GM12892 (cell line): ENCODE measurements around the gene FBXO47.

Experiments used
- DNase-seq: peaks from one replicate; pipeline ENCODE4 v3.0.0; 2011; ENCODE audit not compliant: insufficient read length
- FAIRE-seq: peaks from 2 replicates; lab custom pipeline; 2011; peaks lifted over from hg19 to GRCh38; lab: Jason Lieb, UNC
- POLR2A ChIP-seq: IDR thresholded peaks from 2 replicates; pipeline ENCODE4 v1.6.1; 2011; ENCODE audit warnings: low read depth, low read length, control low read depth
- POLR2AphosphoS5 ChIP-seq: IDR thresholded peaks from 2 replicates; pipeline ENCODE4 v1.6.1; 2011; ENCODE audit warnings: low read depth, low read length, control low read depth
- TAF1 ChIP-seq: IDR thresholded peaks from 2 replicates; pipeline ENCODE4 v1.6.1; 2011; ENCODE audit warnings: low read depth, mild to moderate bottlenecking, control low read depth, low read length, borderline replicate concordance

Gene FBXO47

GRCh38 chr17:38896346-38896954 lies 70.8 kb downstream of the FBXO47 start:
- TF ChIP-seq TAF1 (no peak), POLR2A (no peak), POLR2AphosphoS5 (no peak)
- FAIRE-seq, result no peak
- no peak for DNase-seq

GRCh38 chr17:38894276-38894675 lies 72.9 kb downstream of the FBXO47 start:
- DNase-seq (no peak), FAIRE-seq (peak; percentile 78)
- no peak for TF ChIP-seq TAF1
- no peak for TF ChIP-seq POLR2A
- TF ChIP-seq POLR2AphosphoS5, result no peak

DNA sequence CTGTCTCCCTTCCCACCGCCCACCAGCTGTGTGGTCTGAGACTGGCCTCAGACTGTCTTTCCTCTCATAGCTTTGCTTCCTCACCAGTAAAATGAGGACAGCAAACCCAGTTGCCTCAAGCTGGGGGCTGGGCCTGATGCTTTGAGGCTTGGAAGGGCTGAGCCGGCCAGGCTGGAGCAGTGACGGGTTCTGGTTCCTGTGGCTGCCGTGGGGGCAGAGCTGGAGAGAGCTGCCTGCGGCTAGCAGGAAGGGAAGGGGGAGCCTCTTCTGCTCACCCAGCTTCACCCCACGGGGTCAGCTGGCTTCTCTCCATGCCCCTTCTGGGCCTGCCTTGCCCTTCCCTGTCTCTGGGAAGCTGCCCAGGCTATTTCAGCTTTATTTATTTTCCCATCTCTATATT lies 73.6 kb downstream of the FBXO47 start:
- no peak for TF ChIP-seq TAF1
- TF ChIP-seq POLR2AphosphoS5, result no peak
- TF ChIP-seq POLR2A, result no peak
- DNase-seq (no peak), FAIRE-seq (peak; percentile 14)

- no peak for DNase-seq
- TF ChIP-seq TAF1, result no peak
- no peak for TF ChIP-seq POLR2AphosphoS5
- no peak for TF ChIP-seq POLR2A
- no peak for FAIRE-seq
Measured at GRCh38 chr17:38893113-38893512, 74.1 kb downstream of the FBXO47 start.

GRCh38 chr17:38892620-38893019 lies 74.6 kb downstream of the FBXO47 start:
- FAIRE-seq, result no peak
- DNase-seq, result no peak
- TF ChIP-seq POLR2AphosphoS5, result no peak
- no peak for TF ChIP-seq POLR2A
- TF ChIP-seq TAF1, result no peak

- no peak for FAIRE-seq
- DNase-seq, result no peak
- TF ChIP-seq POLR2AphosphoS5, result no peak
- no peak for TF ChIP-seq POLR2A
- no peak for TF ChIP-seq TAF1
Measured at GRCh38 chr17:38892083-38892482, 75.1 kb downstream of the FBXO47 start.

DNA sequence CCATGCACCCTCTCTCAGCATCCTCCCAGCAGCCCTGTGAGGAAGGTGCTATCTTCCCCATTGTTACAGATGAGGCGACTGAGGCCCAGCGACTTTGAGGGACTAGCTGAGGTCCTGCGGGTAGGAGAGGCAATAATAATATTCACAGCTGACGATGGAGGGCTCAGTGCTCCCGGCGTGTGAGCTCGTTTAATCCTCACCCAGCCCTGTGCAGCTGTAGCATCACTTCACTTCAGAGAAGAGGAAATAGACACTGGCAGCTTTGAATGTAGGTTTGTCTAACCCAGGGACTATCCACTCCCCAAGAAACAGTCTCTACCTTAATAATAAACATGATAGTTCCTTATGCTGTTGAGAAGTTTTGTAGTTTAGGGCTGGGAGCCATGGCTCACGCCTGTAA lies 75.8 kb downstream of the FBXO47 start:
- TF ChIP-seq POLR2A, result no peak
- TF ChIP-seq POLR2AphosphoS5, result no peak
- TF ChIP-seq TAF1, result no peak
- FAIRE-seq (no peak), DNase-seq (no peak)

GRCh38 chr17:38890410-38890746 lies 76.8 kb downstream of the FBXO47 start:
- TF ChIP-seq TAF1, result no peak
- TF ChIP-seq POLR2AphosphoS5, result no peak
- no peak for TF ChIP-seq POLR2A
- FAIRE-seq (no peak), DNase-seq (no peak)

DNA sequence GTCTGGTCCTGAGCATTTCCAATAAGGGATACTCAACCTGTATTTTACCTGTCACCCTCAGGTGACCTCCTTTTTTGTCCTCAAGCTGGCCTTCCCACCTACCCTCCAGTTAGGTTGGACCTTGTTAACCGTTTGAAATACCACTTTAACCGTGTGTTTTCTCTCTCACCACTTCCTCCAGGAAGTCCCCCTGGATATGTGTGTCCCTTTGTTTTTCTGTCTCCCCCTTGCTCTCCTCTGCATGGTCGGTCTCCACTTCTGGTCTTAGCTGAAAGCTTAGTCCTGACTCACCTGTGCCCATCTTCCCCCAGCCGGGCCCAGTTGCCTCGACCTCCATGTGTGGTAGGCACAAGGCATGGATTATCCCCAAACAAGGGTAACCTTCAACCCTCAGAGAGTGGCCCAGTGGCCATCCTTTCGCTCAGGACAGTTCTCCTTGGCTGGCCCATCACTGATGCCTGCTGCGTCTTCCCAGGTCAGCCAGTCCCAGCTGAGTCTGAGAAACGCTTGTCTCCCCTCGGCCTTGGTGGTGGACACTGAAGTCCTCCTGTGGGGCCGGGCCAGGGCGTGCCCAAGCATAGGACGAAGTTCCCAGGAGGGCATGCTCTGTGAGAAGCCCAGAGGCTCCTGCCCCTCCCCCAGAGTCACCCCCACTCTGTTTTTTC lies 77.3 kb downstream of the FBXO47 start:
- TF ChIP-seq POLR2AphosphoS5 (no peak), TAF1 (no peak), POLR2A (no peak)
- FAIRE-seq, result no peak
- DNase-seq, result no peak

DNA sequence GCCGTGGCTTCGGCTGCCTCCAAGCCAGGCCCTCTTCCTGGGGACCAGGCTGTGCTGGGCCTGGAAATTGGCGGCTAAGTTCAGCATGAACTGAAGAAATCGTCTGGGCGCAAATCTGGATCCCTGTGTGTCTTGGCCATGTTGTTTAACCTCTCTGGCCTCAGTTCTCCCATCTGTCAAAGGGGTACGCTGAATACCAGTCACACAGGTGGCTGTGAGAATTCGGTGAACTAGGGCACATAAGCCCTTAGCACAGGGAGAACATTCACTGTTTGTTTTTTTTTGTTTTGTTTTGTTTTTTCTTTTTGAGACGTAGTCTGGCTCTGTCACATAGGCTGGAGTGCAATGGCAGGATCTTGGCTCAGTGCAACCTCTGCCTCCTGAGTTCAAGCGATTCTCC lies 78.4 kb downstream of the FBXO47 start:
- TF ChIP-seq POLR2AphosphoS5 (no peak), POLR2A (no peak)
- DNase-seq, result no peak
- FAIRE-seq, result no peak

DNA sequence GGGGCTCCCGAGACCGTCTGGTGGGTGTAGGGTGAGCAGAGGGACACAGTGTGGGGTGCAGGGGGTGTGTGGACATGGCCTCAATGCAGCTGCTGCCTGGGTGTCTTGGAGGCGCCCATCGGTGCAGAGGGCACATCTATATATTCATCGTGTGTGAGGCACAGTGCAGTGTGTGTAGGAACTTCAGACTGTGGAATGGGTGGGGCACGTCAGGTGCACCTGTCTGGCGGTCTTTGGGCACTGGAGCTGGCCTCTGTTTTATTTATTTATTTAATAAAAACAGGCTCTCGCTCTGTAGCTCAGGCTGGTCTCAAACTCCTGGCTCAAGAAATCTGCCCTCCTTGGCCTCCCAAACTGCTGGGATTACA lies 80.6 kb downstream of the FBXO47 start:
- FAIRE-seq, result no peak
- TF ChIP-seq TAF1, result no peak
- TF ChIP-seq POLR2AphosphoS5, result no peak
- TF ChIP-seq POLR2A, result no peak
- no peak for DNase-seq
